ENCODE data around the gene NGF.

Gene NGF

GRCh38 chr1:115374598-115374997, 36.5 kb upstream of the NGF start:
- Histone ChIP-seq H3K4me3 (ENCODE audit: low read length, poor library complexity, severe bottlenecking) (no peak overlapping the region), H4K20me1 (ENCODE audit: insufficient read depth, low read length, poor library complexity, severe bottlenecking) (no peaks in the 10 kb centered on the region), H3K4me1 (ENCODE audit: insufficient read depth, low read length, poor library complexity, severe bottlenecking) (no peaks in the 10 kb centered on the region), H2AFZ (ENCODE audit: low read length) (no peak overlapping the region), H3K9ac (ENCODE audit: low read depth, low read length, poor library complexity, severe bottlenecking) (no peak overlapping the region), H3K9me3 (ENCODE audit: insufficient read depth, low read depth, low read length) (no peaks in the 10 kb centered on the region), H3K36me3 (ENCODE audit: insufficient read depth, low read length) (no peaks in the 10 kb centered on the region), H3K4me2 (ENCODE audit: low read depth, low read length, poor library complexity, severe bottlenecking) (no peak overlapping the region), H3K27me3 (ENCODE audit: insufficient read depth, low read length, poor library complexity, severe bottlenecking) (no peaks in the 10 kb centered on the region), H3K79me2 (ENCODE audit: insufficient read depth, low read length) (no peaks in the 10 kb centered on the region), H3K9me2 (replicated peaks; ENCODE audit: low read depth, low read length) (no peaks in the 10 kb centered on the region), H3F3A (ENCODE audit: low read depth) (no peaks in the 10 kb centered on the region)
- TF ChIP-seq EZH2phosphoT487 (IDR thresholded peaks at IDR 0.05; ENCODE audit: borderline replicate concordance) (no peak), CTCF (conservative IDR thresholded peaks at IDR 0.05; ENCODE audit: low read length) (no peak)

- H3K79me2 ChIP-seq (ENCODE audit: insufficient read depth, low read length): no peaks in the 10 kb centered on the region
- H3K4me1 ChIP-seq (ENCODE audit: insufficient read depth, low read length, poor library complexity, severe bottlenecking): no peaks in the 10 kb centered on the region
- H3K4me2 ChIP-seq (ENCODE audit: low read depth, low read length, poor library complexity, severe bottlenecking): no peak overlapping the region
- no peaks in the 10 kb centered on the region for H4K20me1 ChIP-seq (ENCODE audit: insufficient read depth, low read length, poor library complexity, severe bottlenecking)
- H3K36me3 ChIP-seq (ENCODE audit: insufficient read depth, low read length): no peaks in the 10 kb centered on the region
- no peak for TF ChIP-seq EZH2phosphoT487 (IDR thresholded peaks at IDR 0.05; ENCODE audit: borderline replicate concordance)
- no peak for TF ChIP-seq CTCF (conservative IDR thresholded peaks at IDR 0.05; ENCODE audit: low read length)
- no peaks in the 10 kb centered on the region for H3K9me3 ChIP-seq (ENCODE audit: insufficient read depth, low read depth, low read length)
- H3K27me3 ChIP-seq (ENCODE audit: insufficient read depth, low read length, poor library complexity, severe bottlenecking): no peaks in the 10 kb centered on the region
- no peak overlapping the region for H3K9ac ChIP-seq (ENCODE audit: low read depth, low read length, poor library complexity, severe bottlenecking)
- no peak overlapping the region for H3K4me3 ChIP-seq (ENCODE audit: low read length, poor library complexity, severe bottlenecking)
- no peaks in the 10 kb centered on the region for H3F3A ChIP-seq (ENCODE audit: low read depth)
- no peaks in the 10 kb centered on the region for H3K9me2 ChIP-seq (replicated peaks; ENCODE audit: low read depth, low read length)
- no peak overlapping the region for H2AFZ ChIP-seq (ENCODE audit: low read length)
These were observed 35.3 kb upstream of the NGF start for GRCh38 chr1:115373305-115373704.

GRCh38 chr1:115365738-115366137, 27.7 kb upstream of the NGF start:
- peaks cover 8% of the 10 kb centered on the region for H3K4me1 ChIP-seq (ENCODE audit: insufficient read depth, low read length, poor library complexity, severe bottlenecking)
- H3K4me2 ChIP-seq (ENCODE audit: low read depth, low read length, poor library complexity, severe bottlenecking): no peak overlapping the region
- no peaks in the 10 kb centered on the region for H4K20me1 ChIP-seq (ENCODE audit: insufficient read depth, low read length, poor library complexity, severe bottlenecking)
- H3K9ac ChIP-seq (ENCODE audit: low read depth, low read length, poor library complexity, severe bottlenecking): no peak overlapping the region
- H3K4me3 ChIP-seq (ENCODE audit: low read length, poor library complexity, severe bottlenecking): no peak overlapping the region
- no peak for TF ChIP-seq EZH2phosphoT487 (IDR thresholded peaks at IDR 0.05; ENCODE audit: borderline replicate concordance)
- TF ChIP-seq CTCF (conservative IDR thresholded peaks at IDR 0.05; ENCODE audit: low read length): no peak
- H3K9me2 ChIP-seq (replicated peaks; ENCODE audit: low read depth, low read length): no peaks in the 10 kb centered on the region
- H3K36me3 ChIP-seq (ENCODE audit: insufficient read depth, low read length): no peaks in the 10 kb centered on the region
- no peak overlapping the region for H2AFZ ChIP-seq (ENCODE audit: low read length)
- H3K9me3 ChIP-seq (ENCODE audit: insufficient read depth, low read depth, low read length): no peaks in the 10 kb centered on the region
- no peaks in the 10 kb centered on the region for H3F3A ChIP-seq (ENCODE audit: low read depth)
- no peaks in the 10 kb centered on the region for H3K79me2 ChIP-seq (ENCODE audit: insufficient read depth, low read length)
- H3K27me3 ChIP-seq (ENCODE audit: insufficient read depth, low read length, poor library complexity, severe bottlenecking): no peaks in the 10 kb centered on the region
